GM08714 (cell line): ENCODE results near the gene TANGO6.

Experiments used
- H3K4me3 ChIP-seq: fragments of 200-500 bp; sonication (Bioruptor generic); 2 replicates; pipeline ENCODE4 v1.5.1; 2014; ENCODE audit warnings: mild to moderate bottlenecking, low read length, inconsistent platforms
- ZNF274 ChIP-seq: IDR thresholded peaks from 2 replicates; pipeline ENCODE4 v1.6.1; 2012; ENCODE audit warnings: mild to moderate bottlenecking, low read depth, low read length

TANGO6 gene

GRCh38 chr16:68844211-68844564 lies 857 bp downstream of the TANGO6 start:
- TF ChIP-seq ZNF274 = no peak
- H3K4me3 ChIP-seq = peak overlapping the region; percentile 77

GRCh38 chr16:68848786-68849185 lies 5.5 kb downstream of the TANGO6 start:
- H3K4me3 ChIP-seq = no peak overlapping the region
- no peak for TF ChIP-seq ZNF274

- TF ChIP-seq ZNF274 = no peak
- H3K4me3 ChIP-seq = no peak overlapping the region
Measured at GRCh38 chr16:68850481-68850880, 7.2 kb downstream of the TANGO6 start.

- no peak overlapping the region for H3K4me3 ChIP-seq
- no peak for TF ChIP-seq ZNF274
Measured at GRCh38 chr16:68851601-68852000, 8.3 kb downstream of the TANGO6 start.

- TF ChIP-seq ZNF274 = no peak
- no peak overlapping the region for H3K4me3 ChIP-seq
Measured at GRCh38 chr16:68857479-68857878, 14.1 kb downstream of the TANGO6 start.

GRCh38 chr16:68859828-68860227 lies 16.5 kb downstream of the TANGO6 start:
- H3K4me3 ChIP-seq = no peak overlapping the region
- no peak for TF ChIP-seq ZNF274

- no peak for TF ChIP-seq ZNF274
- no peak overlapping the region for H3K4me3 ChIP-seq
Measured at GRCh38 chr16:68860978-68861892, 17.9 kb downstream of the TANGO6 start.

GRCh38 chr16:68866933-68867332 lies 23.6 kb downstream of the TANGO6 start:
- H3K4me3 ChIP-seq = no peak overlapping the region
- no peak for TF ChIP-seq ZNF274

- no peak overlapping the region for H3K4me3 ChIP-seq
Measured at GRCh38 chr16:68869492-68870088, 26.3 kb downstream of the TANGO6 start.

GRCh38 chr16:68873635-68874471 lies 30.5 kb downstream of the TANGO6 start:
- H3K4me3 ChIP-seq = no peak overlapping the region
- TF ChIP-seq ZNF274 = no peak

More at GRCh38 chr16:68869492-68870088, 26.3 kb downstream of the TANGO6 start:
- TF ChIP-seq ZNF274 = no peak

GRCh38 chr16:68875871-68876270 lies 32.5 kb downstream of the TANGO6 start:
- TF ChIP-seq ZNF274 = no peak
- H3K4me3 ChIP-seq = no peak overlapping the region

- TF ChIP-seq ZNF274 = no peak
Measured at GRCh38 chr16:68883685-68884084, 40.4 kb downstream of the TANGO6 start.

GRCh38 chr16:68884401-68884800 lies 41.1 kb downstream of the TANGO6 start:
- TF ChIP-seq ZNF274 = no peak
- no peak overlapping the region for H3K4me3 ChIP-seq

More at GRCh38 chr16:68883685-68884084, 40.4 kb downstream of the TANGO6 start:
- no peak overlapping the region for H3K4me3 ChIP-seq
